Adrenal gland (tissue), 5 donors: ENCODE data around the gene NOL4L.

ENCODE experiments used
- POLR2A ChIP-seq, 2 donors: fragments of 450-650 bp; IDR thresholded peaks; one replicate each; pipeline ENCODE4 v1.6.1; 2017; ENCODE audit warnings: antibody characterized with exemption in 2 of 2, mild to moderate bottlenecking in 2 of 2, moderate library complexity in 1 of 2
- TF ChIP-seq, protein P1 (sequence below), 6 experiments: fragments of 450-650 bp in 4 of 6; fragments of 200-600 bp in 2 of 6; sonication (generic) in 1 of 6; IDR thresholded peaks; 1 replicate in 5 of 6; 2 replicates in 1 of 6; pipeline versions ENCODE4 v1.5.1 to v1.8.0; 2016 to 2021; ENCODE audit warnings: antibody characterized with exemption in 6 of 6, mild to moderate bottlenecking in 2 of 6, moderate library complexity in 1 of 6
- donor health status: DM: no; HTN: no; CAD: no.

GRCh38 chr20:32553618-32554017 is 31.5 kb downstream of the NOL4L start:
- TF ChIP-seq, protein P1, sequence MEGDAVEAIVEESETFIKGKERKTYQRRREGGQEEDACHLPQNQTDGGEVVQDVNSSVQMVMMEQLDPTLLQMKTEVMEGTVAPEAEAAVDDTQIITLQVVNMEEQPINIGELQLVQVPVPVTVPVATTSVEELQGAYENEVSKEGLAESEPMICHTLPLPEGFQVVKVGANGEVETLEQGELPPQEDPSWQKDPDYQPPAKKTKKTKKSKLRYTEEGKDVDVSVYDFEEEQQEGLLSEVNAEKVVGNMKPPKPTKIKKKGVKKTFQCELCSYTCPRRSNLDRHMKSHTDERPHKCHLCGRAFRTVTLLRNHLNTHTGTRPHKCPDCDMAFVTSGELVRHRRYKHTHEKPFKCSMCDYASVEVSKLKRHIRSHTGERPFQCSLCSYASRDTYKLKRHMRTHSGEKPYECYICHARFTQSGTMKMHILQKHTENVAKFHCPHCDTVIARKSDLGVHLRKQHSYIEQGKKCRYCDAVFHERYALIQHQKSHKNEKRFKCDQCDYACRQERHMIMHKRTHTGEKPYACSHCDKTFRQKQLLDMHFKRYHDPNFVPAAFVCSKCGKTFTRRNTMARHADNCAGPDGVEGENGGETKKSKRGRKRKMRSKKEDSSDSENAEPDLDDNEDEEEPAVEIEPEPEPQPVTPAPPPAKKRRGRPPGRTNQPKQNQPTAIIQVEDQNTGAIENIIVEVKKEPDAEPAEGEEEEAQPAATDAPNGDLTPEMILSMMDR (IDR thresholded peaks at IDR 0.05): no peak
- no peak for TF ChIP-seq POLR2A (IDR thresholded peaks at IDR 0.05)
